ENCODE results near the gene NCAM2.

- no peak for TF ChIP-seq GABPA (IDR thresholded peaks at IDR 0.05; ENCODE audit: low read depth)
- no peak for TF ChIP-seq CTCF (IDR thresholded peaks at IDR 0.05; ENCODE audit: insufficient read depth, low read length)
Observed at GRCh38 chr21:20998886-20999285, 677 bp downstream of the NCAM2 start.

Data from HL-60 (cell line).